GM23338 (cell line): Measurements from ENCODE around the gene CWC27. TPM values are rescaled to one million over a fixed set of nuclear protein-coding genes. Genes with fewer than 3 reads are reported as not detected.

Source experiments
- ATAC-seq: fragments of 200-7000 bp; cut with Tn5 transposase; 3 replicates; pipeline ENCODE4 v1.9.1; 2020
- DNase-seq: peaks from one replicate; pipeline ENCODE4 v3.0.0-alpha.2; 2015; ENCODE audit warnings: low spot score
- H2AFZ ChIP-seq: fragments of 200-600 bp; sonication (generic); 2 replicates; pipeline ENCODE4 v1.8.0; 2016; ENCODE audit warnings: antibody characterized with exemption, mild to moderate bottlenecking, moderate library complexity
- H3F3A ChIP-seq: fragments of 200-600 bp; sonication (generic); replicated peaks from 2 replicates; pipeline ENCODE4 v1.8.0; 2017; ENCODE audit warnings: antibody characterized with exemption, mixed run types, low read depth
- H3K27ac ChIP-seq: fragments of 200-600 bp; sonication (generic); 2 replicates; pipeline ENCODE4 v1.6.1; 2016; ENCODE audit warnings: low read depth
- H3K27me3 ChIP-seq: fragments of 200-600 bp; sonication (generic); 2 replicates; pipeline ENCODE4 v1.8.0; 2016; ENCODE audit warnings: mild to moderate bottlenecking, mixed run types, moderate library complexity; ENCODE audit not compliant: insufficient read depth
- H3K36me3 ChIP-seq: fragments of 200-600 bp; sonication (generic); 2 replicates; pipeline ENCODE4 v1.8.0; 2016; ENCODE audit warnings: mild to moderate bottlenecking; ENCODE audit not compliant: insufficient read depth
- H3K4me1 ChIP-seq: fragments of 200-600 bp; sonication (generic); 2 replicates; pipeline ENCODE4 v1.8.0; 2016; ENCODE audit warnings: mild to moderate bottlenecking, moderate library complexity; ENCODE audit not compliant: insufficient read depth
- H3K4me2 ChIP-seq: fragments of 200-600 bp; sonication (generic); 2 replicates; pipeline ENCODE4 v1.7.1; 2017; ENCODE audit warnings: mixed run types
- H3K4me3 ChIP-seq: fragments of 200-600 bp; sonication (generic); 2 replicates; pipeline ENCODE4 v1.6.1; 2016; ENCODE audit warnings: mixed run types
- H3K79me2 ChIP-seq: fragments of 200-600 bp; sonication (generic); replicated peaks from 2 replicates; pipeline ENCODE4 v1.8.0; 2017; ENCODE audit warnings: mild to moderate bottlenecking; ENCODE audit not compliant: insufficient read depth
- H3K9me2 ChIP-seq: fragments of 200-600 bp; sonication (generic); 2 replicates; pipeline ENCODE4 v1.8.0; 2017; ENCODE audit not compliant: insufficient read depth
- H4K20me1 ChIP-seq: fragments of 200-600 bp; sonication (generic); replicated peaks from 2 replicates; pipeline ENCODE4 v1.8.0; 2017; ENCODE audit warnings: mild to moderate bottlenecking; ENCODE audit not compliant: insufficient read depth
- H3K27ac Mint-ChIP-seq: 2 replicates; pipeline ENCODE4 v1.8.0; 2020; ENCODE audit warnings: inconsistent platforms, mild to moderate bottlenecking, moderate library complexity, mixed read lengths
- H3K27me3 Mint-ChIP-seq: 3 replicates; pipeline ENCODE4 v1.8.0; 2022; ENCODE audit warnings: low read depth, mild to moderate bottlenecking, moderate library complexity, mixed read lengths, inconsistent platforms; ENCODE audit not compliant: insufficient read depth, poor library complexity
- H3K36me3 Mint-ChIP-seq: 3 replicates; pipeline ENCODE4 v1.8.0; 2021; ENCODE audit warnings: low read depth, mild to moderate bottlenecking, inconsistent platforms, moderate library complexity, mixed read lengths
- H3K4me1 Mint-ChIP-seq: 3 replicates; pipeline ENCODE4 v1.8.0; 2020; ENCODE audit warnings: mild to moderate bottlenecking, inconsistent platforms, mixed read lengths
- H3K4me3 Mint-ChIP-seq: 3 replicates; pipeline ENCODE4 v1.8.0; 2021; ENCODE audit warnings: moderate library complexity, mild to moderate bottlenecking, inconsistent platforms, mixed read lengths
- H3K9me3 Mint-ChIP-seq: 3 replicates; pipeline ENCODE4 v1.8.0; 2020; ENCODE audit warnings: moderate library complexity, mild to moderate bottlenecking, inconsistent platforms, mixed read lengths
- ETS1 ChIP-seq: IDR thresholded peaks from 2 replicates; pipeline ENCODE4 v1.6.1; 2016; ENCODE audit warnings: antibody characterized with exemption
- EZH2 ChIP-seq: fragments of 200-600 bp; sonication (generic); IDR thresholded peaks from one replicate; pipeline ENCODE4 v1.8.0; 2017; ENCODE audit warnings: antibody characterized with exemption, mild to moderate bottlenecking, low read depth; ENCODE audit not compliant: unreplicated experiment
- JUNB ChIP-seq: IDR thresholded peaks from one replicate; pipeline ENCODE4 v1.6.1; 2016; ENCODE audit warnings: antibody characterized with exemption; ENCODE audit not compliant: unreplicated experiment
- ZNF114 ChIP-seq: fragments of 250-450 bp; sonication (Bioruptor Pico); IDR thresholded peaks from 2 replicates; pipeline ENCODE4 v1.5.0; 2020; ENCODE audit warnings: mild to moderate bottlenecking, moderate library complexity
- ZNF331 ChIP-seq: fragments of 250-450 bp; sonication (Bioruptor Pico); IDR thresholded peaks from 2 replicates; pipeline ENCODE4 v1.5.0; 2020; ENCODE audit warnings: low read depth, mild to moderate bottlenecking, moderate library complexity
- polyA plus RNA-seq: library from polyadenylated mRNA; unstranded; fragments of >200 nt; fragmentation: Nextera tagmentation; extraction: Ambion mirVana; gene quantifications from 2 replicates; pipeline ENCODE4 v1.2.1, GENCODE V29; 2016
- total RNA-seq: library from RNA; depleted of rRNA; stranded (reverse); fragments of >200 nt; shearing (Covaris generic); gene quantifications from 2 replicates; pipeline ENCODE4 v1.2.3, GENCODE V29; 2014
- TF ChIP-seq, protein P1 (sequence below), 2 experiments: fragments of 200-600 bp in 1 of 2; sonication (generic) in 1 of 2; conservative IDR thresholded peaks; 2 replicates each; pipeline versions ENCODE4 v1.5.1 to v1.6.1; 2016 to 2017; ENCODE audit warnings: antibody characterized with exemption in 2 of 2, low read depth in 2 of 2, mild to moderate bottlenecking in 2 of 2, moderate library complexity in 1 of 2
- TF ChIP-seq, protein P2 (sequence below): fragments of 250-450 bp; sonication (Bioruptor Pico); IDR thresholded peaks from 2 replicates; pipeline ENCODE4 v1.5.0; 2020; ENCODE audit warnings: mild to moderate bottlenecking, moderate library complexity

The CWC27 gene
- total and polyA plus RNA-seq, 2 experiments from 2014 or later, result 27.7 to 115 TPM

DNA sequence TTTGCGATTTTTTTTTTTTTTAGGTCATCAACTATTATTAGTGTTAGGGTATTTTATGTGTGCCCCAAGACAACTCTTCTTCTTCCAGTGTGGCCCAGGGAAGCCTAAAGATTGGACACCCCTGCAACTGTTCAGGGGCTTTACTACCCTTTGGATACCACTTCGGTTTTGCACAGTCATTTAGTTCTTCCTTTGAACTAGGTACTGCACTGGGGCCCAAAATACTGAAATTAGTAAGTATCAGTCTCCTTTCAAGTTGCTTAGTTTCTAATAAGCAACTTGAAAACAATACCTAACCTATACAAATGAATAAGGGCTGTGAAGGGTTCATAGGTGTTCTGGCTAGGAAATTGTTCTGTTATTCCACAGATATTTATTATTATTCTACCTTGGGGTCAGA is 45.3 kb downstream of the CWC27 start:
- TF ChIP-seq ZNF114 (CRISPR knock-in tag), result no peak
- TF ChIP-seq, protein P1, sequence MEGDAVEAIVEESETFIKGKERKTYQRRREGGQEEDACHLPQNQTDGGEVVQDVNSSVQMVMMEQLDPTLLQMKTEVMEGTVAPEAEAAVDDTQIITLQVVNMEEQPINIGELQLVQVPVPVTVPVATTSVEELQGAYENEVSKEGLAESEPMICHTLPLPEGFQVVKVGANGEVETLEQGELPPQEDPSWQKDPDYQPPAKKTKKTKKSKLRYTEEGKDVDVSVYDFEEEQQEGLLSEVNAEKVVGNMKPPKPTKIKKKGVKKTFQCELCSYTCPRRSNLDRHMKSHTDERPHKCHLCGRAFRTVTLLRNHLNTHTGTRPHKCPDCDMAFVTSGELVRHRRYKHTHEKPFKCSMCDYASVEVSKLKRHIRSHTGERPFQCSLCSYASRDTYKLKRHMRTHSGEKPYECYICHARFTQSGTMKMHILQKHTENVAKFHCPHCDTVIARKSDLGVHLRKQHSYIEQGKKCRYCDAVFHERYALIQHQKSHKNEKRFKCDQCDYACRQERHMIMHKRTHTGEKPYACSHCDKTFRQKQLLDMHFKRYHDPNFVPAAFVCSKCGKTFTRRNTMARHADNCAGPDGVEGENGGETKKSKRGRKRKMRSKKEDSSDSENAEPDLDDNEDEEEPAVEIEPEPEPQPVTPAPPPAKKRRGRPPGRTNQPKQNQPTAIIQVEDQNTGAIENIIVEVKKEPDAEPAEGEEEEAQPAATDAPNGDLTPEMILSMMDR (conservative IDR thresholded peaks at IDR 0.05; ENCODE audit: low read depth in 2 of 2), result no peak
- TF ChIP-seq JUNB, result no peak
- no peak for TF ChIP-seq ZNF331 (CRISPR knock-in tag)
- TF ChIP-seq EZH2, result no peak
- no peak for TF ChIP-seq ETS1
- TF ChIP-seq, protein P2, sequence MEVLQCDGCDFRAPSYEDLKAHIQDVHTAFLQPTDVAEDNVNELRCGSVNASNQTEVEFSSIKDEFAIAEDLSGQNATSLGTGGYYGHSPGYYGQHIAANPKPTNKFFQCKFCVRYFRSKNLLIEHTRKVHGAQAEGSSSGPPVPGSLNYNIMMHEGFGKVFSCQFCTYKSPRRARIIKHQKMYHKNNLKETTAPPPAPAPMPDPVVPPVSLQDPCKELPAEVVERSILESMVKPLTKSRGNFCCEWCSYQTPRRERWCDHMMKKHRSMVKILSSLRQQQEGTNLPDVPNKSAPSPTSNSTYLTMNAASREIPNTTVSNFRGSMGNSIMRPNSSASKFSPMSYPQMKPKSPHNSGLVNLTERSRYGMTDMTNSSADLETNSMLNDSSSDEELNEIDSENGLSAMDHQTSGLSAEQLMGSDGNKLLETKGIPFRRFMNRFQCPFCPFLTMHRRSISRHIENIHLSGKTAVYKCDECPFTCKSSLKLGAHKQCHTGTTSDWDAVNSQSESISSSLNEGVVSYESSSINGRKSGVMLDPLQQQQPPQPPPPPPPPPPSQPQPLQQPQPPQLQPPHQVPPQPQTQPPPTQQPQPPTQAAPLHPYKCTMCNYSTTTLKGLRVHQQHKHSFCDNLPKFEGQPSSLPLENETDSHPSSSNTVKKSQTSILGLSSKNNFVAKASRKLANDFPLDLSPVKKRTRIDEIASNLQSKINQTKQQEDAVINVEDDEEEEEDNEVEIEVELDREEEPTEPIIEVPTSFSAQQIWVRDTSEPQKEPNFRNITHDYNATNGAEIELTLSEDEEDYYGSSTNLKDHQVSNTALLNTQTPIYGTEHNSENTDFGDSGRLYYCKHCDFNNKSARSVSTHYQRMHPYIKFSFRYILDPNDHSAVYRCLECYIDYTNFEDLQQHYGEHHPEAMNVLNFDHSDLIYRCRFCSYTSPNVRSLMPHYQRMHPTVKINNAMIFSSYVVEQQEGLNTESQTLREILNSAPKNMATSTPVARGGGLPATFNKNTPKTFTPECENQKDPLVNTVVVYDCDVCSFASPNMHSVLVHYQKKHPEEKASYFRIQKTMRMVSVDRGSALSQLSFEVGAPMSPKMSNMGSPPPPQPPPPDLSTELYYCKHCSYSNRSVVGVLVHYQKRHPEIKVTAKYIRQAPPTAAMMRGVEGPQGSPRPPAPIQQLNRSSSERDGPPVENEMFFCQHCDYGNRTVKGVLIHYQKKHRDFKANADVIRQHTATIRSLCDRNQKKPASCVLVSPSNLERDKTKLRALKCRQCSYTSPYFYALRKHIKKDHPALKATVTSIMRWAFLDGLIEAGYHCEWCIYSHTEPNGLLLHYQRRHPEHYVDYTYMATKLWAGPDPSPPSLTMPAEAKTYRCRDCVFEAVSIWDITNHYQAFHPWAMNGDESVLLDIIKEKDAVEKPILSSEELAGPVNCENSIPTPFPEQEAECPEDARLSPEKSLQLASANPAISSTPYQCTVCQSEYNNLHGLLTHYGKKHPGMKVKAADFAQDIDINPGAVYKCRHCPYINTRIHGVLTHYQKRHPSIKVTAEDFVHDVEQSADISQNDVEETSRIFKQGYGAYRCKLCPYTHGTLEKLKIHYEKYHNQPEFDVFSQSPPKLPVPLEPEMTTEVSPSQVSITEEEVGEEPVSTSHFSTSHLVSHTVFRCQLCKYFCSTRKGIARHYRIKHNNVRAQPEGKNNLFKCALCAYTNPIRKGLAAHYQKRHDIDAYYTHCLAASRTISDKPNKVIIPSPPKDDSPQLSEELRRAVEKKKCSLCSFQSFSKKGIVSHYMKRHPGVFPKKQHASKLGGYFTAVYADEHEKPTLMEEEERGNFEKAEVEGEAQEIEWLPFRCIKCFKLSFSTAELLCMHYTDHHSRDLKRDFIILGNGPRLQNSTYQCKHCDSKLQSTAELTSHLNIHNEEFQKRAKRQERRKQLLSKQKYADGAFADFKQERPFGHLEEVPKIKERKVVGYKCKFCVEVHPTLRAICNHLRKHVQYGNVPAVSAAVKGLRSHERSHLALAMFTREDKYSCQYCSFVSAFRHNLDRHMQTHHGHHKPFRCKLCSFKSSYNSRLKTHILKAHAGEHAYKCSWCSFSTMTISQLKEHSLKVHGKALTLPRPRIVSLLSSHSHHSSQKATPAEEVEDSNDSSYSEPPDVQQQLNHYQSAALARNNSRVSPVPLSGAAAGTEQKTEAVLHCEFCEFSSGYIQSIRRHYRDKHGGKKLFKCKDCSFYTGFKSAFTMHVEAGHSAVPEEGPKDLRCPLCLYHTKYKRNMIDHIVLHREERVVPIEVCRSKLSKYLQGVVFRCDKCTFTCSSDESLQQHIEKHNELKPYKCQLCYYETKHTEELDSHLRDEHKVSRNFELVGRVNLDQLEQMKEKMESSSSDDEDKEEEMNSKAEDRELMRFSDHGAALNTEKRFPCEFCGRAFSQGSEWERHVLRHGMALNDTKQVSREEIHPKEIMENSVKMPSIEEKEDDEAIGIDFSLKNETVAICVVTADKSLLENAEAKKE (CRISPR knock-in tag), result no peak
- Histone ChIP-seq H3K36me3 (no peaks in the 10 kb centered on the region), H3K9me2 (no peaks in the 10 kb centered on the region), H3K27ac (no peak overlapping the region), H2AFZ (no peak overlapping the region), H3F3A (no peaks in the 10 kb centered on the region), H4K20me1 (no peaks in the 10 kb centered on the region), H3K27me3 (no peaks in the 10 kb centered on the region), H3K4me3 (no peak overlapping the region), H3K4me1 (peaks cover 21% of the 10 kb centered on the region), H3K4me2 (no peak overlapping the region), H3K79me2 (no peaks in the 10 kb centered on the region)
- Mint-ChIP-seq H3K4me3 (no peak overlapping the region), H3K27ac (peak overlapping the region; percentile 24; the same call in 1 of the 2 replicates), H3K4me1 (peaks cover 27% of the 10 kb centered on the region), H3K27me3 (peaks cover 2% of the 10 kb centered on the region), H3K9me3 (no peaks in the 10 kb centered on the region), H3K36me3 (no peaks in the 10 kb centered on the region; the same call in 2 of the 3 replicates)
- DNase-seq (no peak), ATAC-seq (no peak)
